ENCODE results near the gene TMEM145. TPM values are rescaled to one million over a fixed set of nuclear protein-coding genes. Genes with fewer than 3 reads are reported as not detected.

The TMEM145 gene
- total RNA-seq, 2 donors from 2014 or later: 0.85 TPM; not detected in 1

GRCh38 chr19:42281146-42281826, 31.8 kb upstream of the TMEM145 start:
- H3K27me3 ChIP-seq (replicated peaks; ENCODE audit: insufficient read depth): no peaks in the 10 kb centered on the region
- 5% methylated on average over 24 of the region's 25 CpGs for WGBS
- H3K4me3 ChIP-seq: peak overlapping the region; percentile 51 to 84
- peak; percentile 78 for DNase-seq (ENCODE audit: low spot score)
- H3K36me3 ChIP-seq: no peaks in the 10 kb centered on the region
- H3K9me3 ChIP-seq: no peaks in the 10 kb centered on the region
- TF ChIP-seq POLR2A (IDR thresholded peaks at IDR 0.05): peak; percentile 41
- TF ChIP-seq CTCF (IDR thresholded peaks at IDR 0.05): peak in 2 of 4 experiments; percentile 22 to 25
- TF ChIP-seq POLR2AphosphoS5 (IDR thresholded peaks at IDR 0.05): peak; percentile 45
- intact Hi-C loops (cut with DNase I): no loop called here
- H3K4me1 ChIP-seq (replicated peaks): peaks cover 45% of the 10 kb centered on the region
- H3K27ac ChIP-seq: peak overlapping the region; percentile 91 to 98

- Histone ChIP-seq H3K27me3 (replicated peaks; ENCODE audit: insufficient read depth) (no peaks in the 10 kb centered on the region), H3K4me3 (peak overlapping the region; percentile 51 to 84), H3K27ac (peak overlapping the region; percentile 91 to 98), H3K9me3 (no peaks in the 10 kb centered on the region), H3K36me3 (no peaks in the 10 kb centered on the region), H3K4me1 (replicated peaks) (peaks cover 45% of the 10 kb centered on the region)
- TF ChIP-seq POLR2A (IDR thresholded peaks at IDR 0.05): no peak
- TF ChIP-seq POLR2AphosphoS5 (IDR thresholded peaks at IDR 0.05): no peak
- TF ChIP-seq CTCF (IDR thresholded peaks at IDR 0.05): no peak
- WGBS: 25% methylated on average over 7 of the region's 7 CpGs
- intact Hi-C loops (cut with DNase I): loop anchor here (2.0 kb wide), 1 partner anchor 13 kb away; the partner anchor contains the start of gene CIC
- no peak for DNase-seq (ENCODE audit: low spot score)
Measured at GRCh38 chr19:42281827-42282762, 31.0 kb upstream of the TMEM145 start.

GRCh38 chr19:42282819-42283187, 30.3 kb upstream of the TMEM145 start:
- Histone ChIP-seq H3K27ac (peak overlapping the region; percentile 91 to 98), H3K9me3 (no peaks in the 10 kb centered on the region), H3K4me3 (no peak overlapping the region), H3K4me1 (replicated peaks) (peaks cover 48% of the 10 kb centered on the region), H3K27me3 (replicated peaks; ENCODE audit: insufficient read depth) (no peaks in the 10 kb centered on the region), H3K36me3 (peaks cover 0 to 4% of the 10 kb centered on the region in 2 donors)
- no peak for TF ChIP-seq CTCF (IDR thresholded peaks at IDR 0.05)
- no peak for TF ChIP-seq POLR2AphosphoS5 (IDR thresholded peaks at IDR 0.05)
- 51% methylated on average over 4 of the region's 4 CpGs for WGBS
- no peak for DNase-seq (ENCODE audit: low spot score)
- intact Hi-C loops (cut with DNase I): loop anchor here (2.0 kb wide), 1 partner anchor 14 kb away; the partner anchor contains the start of gene CIC

GRCh38 chr19:42283188-42284065, 29.7 kb upstream of the TMEM145 start:
- intact Hi-C loops (cut with DNase I): loop anchor here (1.0 to 2.0 kb wide), 2 partner anchors 15 to 29 kb away; partner anchors contain the start of gene CIC
- Histone ChIP-seq H3K27me3 (replicated peaks; ENCODE audit: insufficient read depth) (no peaks in the 10 kb centered on the region), H3K9me3 (no peaks in the 10 kb centered on the region), H3K36me3 (peaks cover 0 to 4% of the 10 kb centered on the region in 2 donors), H3K4me1 (replicated peaks) (peaks cover 46% of the 10 kb centered on the region), H3K27ac (peak overlapping the region; percentile 91 to 98), H3K4me3 (peak overlapping the region; percentile 54 to 72)
- peak; percentile 96 for DNase-seq (ENCODE audit: low spot score)
- WGBS: 3% methylated on average over 43 of the region's 74 CpGs
- TF ChIP-seq CTCF (IDR thresholded peaks at IDR 0.05) (peak in 2 of 4 experiments; percentile 12 to 29), POLR2A (IDR thresholded peaks at IDR 0.05) (peak; percentile 98), POLR2AphosphoS5 (IDR thresholded peaks at IDR 0.05) (peak; percentile 82)

Data from prostate gland (tissue), 2 donors.